ENCODE data around the gene CLCN2.

DNA sequence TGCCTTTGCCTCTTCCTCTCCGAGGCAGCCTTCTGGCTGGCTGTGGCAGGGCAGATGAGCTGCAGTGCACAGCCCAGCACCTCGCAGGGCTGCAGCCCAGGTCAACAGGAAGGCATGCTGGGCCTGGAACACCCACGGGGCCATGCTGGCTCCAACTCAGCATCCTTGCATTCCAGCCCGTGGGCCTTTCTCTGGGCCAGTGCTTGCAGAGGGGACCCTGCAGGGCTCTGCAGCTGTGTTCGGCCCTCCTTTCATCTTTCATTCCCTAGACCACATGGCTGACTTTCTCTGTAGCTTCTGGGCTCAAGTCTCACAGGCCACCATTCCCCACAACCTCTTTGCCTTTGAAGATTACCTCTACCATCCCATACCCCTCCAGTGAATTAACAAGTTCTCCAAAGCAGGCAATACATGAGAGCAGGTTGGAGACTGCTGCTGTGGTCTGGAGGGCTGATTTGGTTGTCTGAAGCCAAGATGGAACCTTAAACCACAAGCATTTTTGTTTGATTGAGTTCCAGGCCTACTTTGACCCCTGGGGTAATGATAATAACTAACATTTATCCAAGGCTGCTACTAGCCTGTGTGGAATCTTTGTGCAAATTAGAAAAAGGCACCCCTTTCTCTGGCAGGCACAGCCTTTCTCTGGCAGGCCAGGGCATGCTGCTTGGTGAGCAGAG, 18.1 kb downstream of the CLCN2 start:
- TF ChIP-seq POLR2A (IDR thresholded peaks at IDR 0.05): no peak
- TF ChIP-seq, protein P1, sequence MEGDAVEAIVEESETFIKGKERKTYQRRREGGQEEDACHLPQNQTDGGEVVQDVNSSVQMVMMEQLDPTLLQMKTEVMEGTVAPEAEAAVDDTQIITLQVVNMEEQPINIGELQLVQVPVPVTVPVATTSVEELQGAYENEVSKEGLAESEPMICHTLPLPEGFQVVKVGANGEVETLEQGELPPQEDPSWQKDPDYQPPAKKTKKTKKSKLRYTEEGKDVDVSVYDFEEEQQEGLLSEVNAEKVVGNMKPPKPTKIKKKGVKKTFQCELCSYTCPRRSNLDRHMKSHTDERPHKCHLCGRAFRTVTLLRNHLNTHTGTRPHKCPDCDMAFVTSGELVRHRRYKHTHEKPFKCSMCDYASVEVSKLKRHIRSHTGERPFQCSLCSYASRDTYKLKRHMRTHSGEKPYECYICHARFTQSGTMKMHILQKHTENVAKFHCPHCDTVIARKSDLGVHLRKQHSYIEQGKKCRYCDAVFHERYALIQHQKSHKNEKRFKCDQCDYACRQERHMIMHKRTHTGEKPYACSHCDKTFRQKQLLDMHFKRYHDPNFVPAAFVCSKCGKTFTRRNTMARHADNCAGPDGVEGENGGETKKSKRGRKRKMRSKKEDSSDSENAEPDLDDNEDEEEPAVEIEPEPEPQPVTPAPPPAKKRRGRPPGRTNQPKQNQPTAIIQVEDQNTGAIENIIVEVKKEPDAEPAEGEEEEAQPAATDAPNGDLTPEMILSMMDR (IDR thresholded peaks at IDR 0.05): no peak

Measured in body of pancreas (tissue), 4 donors.